Colon (tissue), 2 donors: ENCODE results near the gene HPGD.
"Not testable (repeated sequence)": the region's sequence is repeated elsewhere in the genome, so short reads cannot be mapped to it uniquely, and the experiment has no call there.

Source experiments
- FAIRE-seq: peaks from 2 replicates; lab custom pipeline; 2012; peaks lifted over from hg19 to GRCh38; lab: Jason Lieb, UNC
- donor health status: control.
- donor health status: control.

The HPGD gene

GRCh38 chr4:174526731-174527130, 4.4 kb upstream of the HPGD start:
- FAIRE-seq = no peak

GRCh38 chr4:174524242-174524641, 2.0 kb upstream of the HPGD start:
- FAIRE-seq = no peak

- FAIRE-seq = no peak
Measured at GRCh38 chr4:174523025-174523693, 871 bp upstream of the HPGD start.

GRCh38 chr4:174521800-174522182, 497 bp downstream of the HPGD start:
- no peak for FAIRE-seq

GRCh38 chr4:174520660-174521059, 1.6 kb downstream of the HPGD start:
- FAIRE-seq = no peak

GRCh38 chr4:174517502-174518445, 4.5 kb downstream of the HPGD start:
- no peak for FAIRE-seq

- no peak for FAIRE-seq
Measured at GRCh38 chr4:174516794-174517193, 5.5 kb downstream of the HPGD start.

GRCh38 chr4:174516345-174516744, 5.9 kb downstream of the HPGD start:
- no peak for FAIRE-seq

GRCh38 chr4:174512745-174513144, 9.5 kb downstream of the HPGD start:
- no peak for FAIRE-seq

GRCh38 chr4:174505892-174506291, 16.4 kb downstream of the HPGD start:
- FAIRE-seq = no peak

- no peak for FAIRE-seq
Measured at GRCh38 chr4:174505007-174505406, 17.3 kb downstream of the HPGD start.

- FAIRE-seq = peak; percentile 75
Measured at GRCh38 chr4:174503079-174503715, 19.1 kb downstream of the HPGD start.

GRCh38 chr4:174496631-174497432, 25.5 kb downstream of the HPGD start:
- FAIRE-seq = peak; percentile 24

GRCh38 chr4:174495626-174496025, 26.7 kb downstream of the HPGD start:
- no peak for FAIRE-seq

GRCh38 chr4:174494726-174495125, 27.6 kb downstream of the HPGD start:
- FAIRE-seq = no peak

GRCh38 chr4:174494146-174494545, 28.1 kb downstream of the HPGD start:
- no peak for FAIRE-seq

GRCh38 chr4:174490451-174490961, 31.8 kb downstream of the HPGD start:
- FAIRE-seq = no peak

- FAIRE-seq = not testable (repeated sequence)
Measured at GRCh38 chr4:174488368-174488767, 33.9 kb downstream of the HPGD start.

GRCh38 chr4:174485025-174485424, 37.3 kb downstream of the HPGD start:
- FAIRE-seq = no peak

- FAIRE-seq = no peak
Measured at GRCh38 chr4:174483792-174484191, 38.5 kb downstream of the HPGD start.

GRCh38 chr4:174479140-174479539, 43.1 kb downstream of the HPGD start:
- no peak for FAIRE-seq

GRCh38 chr4:174475528-174475927, 46.8 kb downstream of the HPGD start:
- no peak for FAIRE-seq
